Psoas muscle (tissue), 8 donors: ENCODE data around the gene WDR18. TPM values are rescaled to one million over a fixed set of nuclear protein-coding genes. Genes with fewer than 3 reads are reported as not detected.
A peak's percentile ranks its signal among the peaks of the same experiment; 100 is the strongest.

Source experiments
- ATAC-seq, 4 donors: fragments of 200-7000 bp; cut with Tn5 transposase; one replicate each; pipeline ENCODE4 v1.9.1; 2020; ENCODE audit warnings: moderate library complexity in 3 of 4, mild to moderate bottlenecking in 2 of 4
- DNase-seq, 2 donors: peaks; one replicate each; pipeline ENCODE4 v3.0.0-alpha.2; 2020
- H3K27ac ChIP-seq: fragments of 200-600 bp; one replicate; pipeline ENCODE4 v1.8.0; 2022
- H3K27me3 ChIP-seq, 3 donors: fragments of 200-600 bp in 1 of 3; one replicate each; pipeline versions ENCODE4 v1.6.1 to v1.8.0; 2013 to 2022; ENCODE audit warnings: low read length in 2 of 3, mild to moderate bottlenecking in 2 of 3, moderate library complexity in 1 of 3; ENCODE audit not compliant: insufficient read depth in 3 of 3
- H3K36me3 ChIP-seq, 2 donors: fragments of 200-600 bp in 1 of 2; one replicate each; pipeline versions ENCODE4 v1.6.1 to v1.8.0; 2013 to 2022; ENCODE audit warnings: low read depth in 1 of 2, mild to moderate bottlenecking in 1 of 2, moderate library complexity in 1 of 2; ENCODE audit not compliant: insufficient read depth in 1 of 2
- H3K4me1 ChIP-seq: fragments of 200-600 bp; one replicate; pipeline ENCODE4 v1.8.0; 2022
- H3K4me3 ChIP-seq: fragments of 200-600 bp; one replicate; pipeline ENCODE4 v1.8.0; 2022; ENCODE audit warnings: mild to moderate bottlenecking
- H3K9me3 ChIP-seq: fragments of 200-600 bp; one replicate; pipeline ENCODE4 v1.8.0; 2022
- WGBS, 3 donors: extraction: QIAGEN DNeasy Blood & Tissue Kit; methylation state at CpG; one replicate each; pipeline versions ENCODE4 v1.1.6 to v1.1.7; 2013; 5-methylcytosine and 5-hydroxymethylcytosine counted together
- intact Hi-C, 2 donors: fragments of 100-400 bp; cut with DNase I; formaldehyde crosslinking; loops; one replicate each; pipeline versions ENCODE4 v1.11.0 to v1.14.2; 2022
- polyA plus RNA-seq, 3 donors: library from polyadenylated mRNA; stranded (reverse); fragments of 200-250 nt; gene quantifications; one replicate each; pipeline ENCODE4 v1.2.3, GENCODE V29; 2013
- total RNA-seq, 4 donors: library from RNA; stranded (reverse); fragmentation: NEBNext Ultra II Directional in 2 of 4; extraction: Animal tissue kit (Norgen Biotek cat#: 25700) in 2 of 4; gene quantifications; one replicate each; pipeline versions ENCODE4 v1.2.1 to v1.2.4, GENCODE V29; 2021 to 2023
- TF ChIP-seq, protein P1 (sequence below): fragments of 200-600 bp; IDR thresholded peaks from one replicate; pipeline ENCODE4 v1.8.0; 2022; ENCODE audit warnings: antibody characterized with exemption
- donor health status: healthy with polysubstance abuse.
- donor health status: DM: no; HTN: no; CAD: no; lungs with moderate emphysema.
- donor health status: Bipolar disorder and iron deficiency.
- donor health status: healthy.
- donor health status: DM: yes; HTN: yes; CAD: no.
- donor health status: DM: no; HTN: no; CAD: no.
- donor health status: DM: no; HTN: no; CAD: no.
- donor health status: DM: yes; HTN: yes; CAD: no.

The WDR18 gene
- total and polyA plus RNA-seq, 7 donors = 17.4 to 77.9 (median 28.0) TPM

GRCh38 chr19:1007399-1008251, 23.5 kb downstream of the WDR18 start:
- ATAC-seq = no peak
- H3K4me1 ChIP-seq = no peaks in the 10 kb centered on the region
- 89 to 91% (median 90%) methylated on average over 64 to 73 of the region's 73 CpGs for WGBS, 3 donors
- intact Hi-C loops = no loop called here
- peaks cover 0 to 9% (median 0%) of the 10 kb centered on the region in 3 donors for H3K27me3 ChIP-seq
- peaks cover 13 to 41% of the 10 kb centered on the region in 2 donors for H3K36me3 ChIP-seq
- H3K9me3 ChIP-seq = no peaks in the 10 kb centered on the region
- DNase-seq = no peak
- no peak overlapping the region for H3K27ac ChIP-seq
- TF ChIP-seq, protein P1, sequence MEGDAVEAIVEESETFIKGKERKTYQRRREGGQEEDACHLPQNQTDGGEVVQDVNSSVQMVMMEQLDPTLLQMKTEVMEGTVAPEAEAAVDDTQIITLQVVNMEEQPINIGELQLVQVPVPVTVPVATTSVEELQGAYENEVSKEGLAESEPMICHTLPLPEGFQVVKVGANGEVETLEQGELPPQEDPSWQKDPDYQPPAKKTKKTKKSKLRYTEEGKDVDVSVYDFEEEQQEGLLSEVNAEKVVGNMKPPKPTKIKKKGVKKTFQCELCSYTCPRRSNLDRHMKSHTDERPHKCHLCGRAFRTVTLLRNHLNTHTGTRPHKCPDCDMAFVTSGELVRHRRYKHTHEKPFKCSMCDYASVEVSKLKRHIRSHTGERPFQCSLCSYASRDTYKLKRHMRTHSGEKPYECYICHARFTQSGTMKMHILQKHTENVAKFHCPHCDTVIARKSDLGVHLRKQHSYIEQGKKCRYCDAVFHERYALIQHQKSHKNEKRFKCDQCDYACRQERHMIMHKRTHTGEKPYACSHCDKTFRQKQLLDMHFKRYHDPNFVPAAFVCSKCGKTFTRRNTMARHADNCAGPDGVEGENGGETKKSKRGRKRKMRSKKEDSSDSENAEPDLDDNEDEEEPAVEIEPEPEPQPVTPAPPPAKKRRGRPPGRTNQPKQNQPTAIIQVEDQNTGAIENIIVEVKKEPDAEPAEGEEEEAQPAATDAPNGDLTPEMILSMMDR = no peak
- no peak overlapping the region for H3K4me3 ChIP-seq

DNA sequence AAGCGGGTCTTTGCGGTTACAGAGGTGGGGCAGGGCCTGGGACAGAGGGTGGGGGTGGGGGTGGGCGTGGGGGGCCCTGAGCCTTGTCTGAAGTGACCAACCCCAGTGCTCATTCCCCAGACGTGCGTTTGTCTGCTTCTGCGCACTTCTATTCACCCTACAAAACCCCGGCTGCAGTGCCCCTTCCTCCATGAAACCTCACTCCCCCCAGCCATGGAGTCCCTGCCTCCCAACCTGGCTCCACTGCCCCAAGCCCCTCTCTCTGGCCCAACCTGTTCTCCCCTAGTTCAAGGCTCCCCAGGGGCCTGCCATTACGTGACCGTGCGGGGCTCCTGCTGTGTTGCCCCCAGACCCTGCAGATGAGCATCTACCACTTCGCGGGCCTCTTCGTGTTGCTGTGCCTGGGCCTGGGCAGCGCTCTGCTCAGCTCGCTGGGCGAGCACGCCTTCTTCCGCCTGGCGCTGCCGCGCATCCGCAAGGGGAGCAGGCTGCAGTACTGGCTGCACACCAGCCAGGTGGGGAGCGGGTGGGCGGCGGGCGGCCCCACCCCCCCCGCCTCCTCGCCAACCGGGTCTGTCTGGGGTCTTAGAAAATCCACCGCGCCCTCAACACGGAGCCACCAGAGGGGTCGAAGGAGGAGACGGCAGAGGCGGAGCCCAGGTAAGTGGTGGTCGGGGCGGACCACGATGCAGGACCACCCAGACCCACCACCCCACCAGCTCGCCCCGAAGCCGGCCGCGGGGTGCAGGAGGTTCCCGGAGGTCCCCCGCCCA, 24.3 kb downstream of the WDR18 start:
- TF ChIP-seq, protein P1 = no peak
- peak in 2 of 4 donors; percentile 6 to 8 for ATAC-seq
- intact Hi-C loops = no loop called here
- WGBS, 3 donors = 90 to 93% (median 93%) methylated on average over 45 of the region's 45 CpGs
- Histone ChIP-seq H3K9me3 (no peaks in the 10 kb centered on the region), H3K36me3 (peaks cover 13 to 49% of the 10 kb centered on the region in 2 donors), H3K4me3 (no peak overlapping the region), H3K27ac (no peak overlapping the region), H3K4me1 (no peaks in the 10 kb centered on the region), H3K27me3 (peaks cover 0 to 2% (median 0%) of the 10 kb centered on the region in 3 donors)
- DNase-seq = peak in 1 of 2 donors; percentile 49

GRCh38 chr19:1009041-1009980, 25.2 kb downstream of the WDR18 start:
- H3K4me3 ChIP-seq = no peak overlapping the region
- WGBS, 3 donors = 84 to 86% (median 86%) methylated on average over 72 to 92 of the region's 92 CpGs
- H3K4me1 ChIP-seq = peaks cover 1% of the 10 kb centered on the region
- intact Hi-C loops = no loop called here
- no peaks in the 10 kb centered on the region for H3K9me3 ChIP-seq
- peaks cover 13 to 58% of the 10 kb centered on the region in 2 donors for H3K36me3 ChIP-seq
- H3K27ac ChIP-seq = no peak overlapping the region
- TF ChIP-seq, protein P1 = no peak
- no peaks in the 10 kb centered on the region for H3K27me3 ChIP-seq
- DNase-seq (peak in 1 of 2 donors; percentile 64), ATAC-seq (peak in 1 of 4 donors; percentile 14)

DNA sequence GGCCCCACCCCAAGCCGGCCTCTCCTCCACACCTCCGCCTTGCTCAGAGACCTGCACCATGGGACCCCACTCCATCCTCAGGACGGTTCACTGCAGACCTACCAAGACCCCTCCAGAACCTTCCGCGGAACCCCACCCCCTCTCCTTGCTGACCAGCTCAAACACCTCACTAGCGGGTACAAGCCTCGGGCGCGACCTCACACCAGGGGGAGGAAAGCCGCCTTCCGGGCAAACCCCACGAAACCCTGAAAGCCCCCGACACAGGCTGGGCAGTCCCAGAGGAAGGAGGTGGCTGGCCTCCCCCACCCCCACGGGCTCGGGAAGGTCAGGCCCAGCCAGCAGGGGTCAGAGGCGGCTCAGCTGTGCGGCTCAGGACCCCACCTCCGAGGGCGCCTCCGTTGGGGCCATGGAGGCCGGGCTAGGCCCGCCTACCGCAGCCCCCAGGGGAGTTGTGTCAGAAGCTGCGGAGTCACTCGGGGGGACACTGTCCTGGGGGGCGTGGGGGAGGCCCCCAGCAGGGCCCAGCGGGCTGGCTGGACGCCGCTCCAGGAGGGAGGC, 25.9 kb downstream of the WDR18 start:
- 85 to 89% (median 86%) methylated on average over 26 to 29 of the region's 29 CpGs for WGBS, 3 donors
- intact Hi-C loops = no loop called here
- DNase-seq = peak in 1 of 2 donors; percentile 54
- Histone ChIP-seq H3K36me3 (peaks cover 13 to 59% of the 10 kb centered on the region in 2 donors), H3K27me3 (no peaks in the 10 kb centered on the region), H3K27ac (no peak overlapping the region), H3K4me1 (peaks cover 9% of the 10 kb centered on the region), H3K9me3 (no peaks in the 10 kb centered on the region), H3K4me3 (no peak overlapping the region)
- TF ChIP-seq, protein P1 = no peak
- ATAC-seq = no peak
